Astrocyte (in vitro differentiated cells and primary cell): ENCODE results near the gene SUGCT. TPM values are rescaled to one million over a fixed set of nuclear protein-coding genes. Genes with fewer than 3 reads are reported as not detected.

Experiments used
- DNase-seq: peaks from one replicate; pipeline ENCODE4 v3.0.0-alpha.2; 2010; ENCODE audit warnings: low read depth
- FAIRE-seq: peaks from 2 replicates; lab custom pipeline; 2011; peaks lifted over from hg19 to GRCh38; lab: Jason Lieb, UNC
- H2AFZ ChIP-seq: 2 replicates; pipeline ENCODE4 v1.6.0; 2012; ENCODE audit warnings: low read depth, low read length, inconsistent platforms
- H3K27ac ChIP-seq: 2 replicates; pipeline ENCODE4 v1.5.1; 2011; ENCODE audit warnings: low read depth, low read length, inconsistent platforms
- H3K27me3 ChIP-seq: 2 replicates; pipeline ENCODE4 v1.6.0; 2011; ENCODE audit warnings: low read length, inconsistent platforms; ENCODE audit not compliant: insufficient read depth
- H3K36me3 ChIP-seq: 2 replicates; pipeline ENCODE4 v1.5.1; 2011; ENCODE audit warnings: low read length, inconsistent platforms; ENCODE audit not compliant: insufficient read depth
- H3K4me1 ChIP-seq: 2 replicates; pipeline ENCODE4 v1.5.1; 2011; ENCODE audit warnings: low read length, inconsistent platforms; ENCODE audit not compliant: insufficient read depth
- H3K4me2 ChIP-seq: 2 replicates; pipeline ENCODE4 v1.6.0; 2012; ENCODE audit warnings: low read length, inconsistent platforms
- H3K4me3 ChIP-seq: 2 replicates; pipeline ENCODE4 v1.5.1; 2011; ENCODE audit warnings: low read depth, mild to moderate bottlenecking, low read length, inconsistent platforms; ENCODE audit not compliant: insufficient read depth
- H3K79me2 ChIP-seq: 2 replicates; pipeline ENCODE4 v1.6.0; 2012; ENCODE audit warnings: mild to moderate bottlenecking, low read length, inconsistent platforms; ENCODE audit not compliant: insufficient read depth
- H3K9ac ChIP-seq: 2 replicates; pipeline ENCODE4 v1.6.0; 2012; ENCODE audit warnings: mild to moderate bottlenecking, low read length, inconsistent platforms
- H3K9me3 ChIP-seq: 2 replicates; pipeline ENCODE4 v1.5.1; 2012; ENCODE audit warnings: low read depth, mild to moderate bottlenecking, low read length, inconsistent platforms; ENCODE audit not compliant: insufficient read depth
- H4K20me1 ChIP-seq: 2 replicates; pipeline ENCODE4 v1.6.0; 2012; ENCODE audit warnings: low read length, inconsistent platforms; ENCODE audit not compliant: insufficient read depth
- H3K27ac Mint-ChIP-seq: one replicate; pipeline ENCODE4 v1.8.0; 2021; ENCODE audit warnings: mild to moderate bottlenecking, mixed read lengths; ENCODE audit not compliant: unreplicated experiment
- H3K27me3 Mint-ChIP-seq: one replicate; pipeline ENCODE4 v1.8.0; 2021; ENCODE audit warnings: low read depth, mixed read lengths; ENCODE audit not compliant: unreplicated experiment
- H3K36me3 Mint-ChIP-seq: one replicate; pipeline ENCODE4 v1.8.0; 2021; ENCODE audit warnings: low read depth, mixed read lengths; ENCODE audit not compliant: unreplicated experiment
- H3K4me1 Mint-ChIP-seq: one replicate; pipeline ENCODE4 v1.8.0; 2021; ENCODE audit warnings: low read depth, mixed read lengths; ENCODE audit not compliant: unreplicated experiment
- H3K4me3 Mint-ChIP-seq: one replicate; pipeline ENCODE4 v1.8.0; 2021; ENCODE audit warnings: mild to moderate bottlenecking, moderate library complexity, mixed read lengths; ENCODE audit not compliant: unreplicated experiment
- H3K9me3 Mint-ChIP-seq: one replicate; pipeline ENCODE4 v1.8.0; 2021; ENCODE audit warnings: mild to moderate bottlenecking, mixed read lengths; ENCODE audit not compliant: unreplicated experiment
- EZH2 ChIP-seq: IDR thresholded peaks from 2 replicates; pipeline ENCODE4 v1.6.1; 2012; ENCODE audit warnings: mild to moderate bottlenecking, low read length, inconsistent platforms; ENCODE audit not compliant: insufficient read depth
- total RNA-seq: library from RNA; stranded (reverse); gene quantifications from 2 replicates; pipeline ENCODE4 v1.2.1, GENCODE V29; 2021
- TF ChIP-seq, protein P1 (sequence below): IDR thresholded peaks from 2 replicates; pipeline ENCODE4 v1.5.1; 2011; ENCODE audit warnings: low read depth, mild to moderate bottlenecking, inconsistent platforms, low read length, moderate library complexity; ENCODE audit not compliant: insufficient read depth

SUGCT gene
- total RNA-seq, 1 donor from 2014 or later: 15.5 TPM

DNA sequence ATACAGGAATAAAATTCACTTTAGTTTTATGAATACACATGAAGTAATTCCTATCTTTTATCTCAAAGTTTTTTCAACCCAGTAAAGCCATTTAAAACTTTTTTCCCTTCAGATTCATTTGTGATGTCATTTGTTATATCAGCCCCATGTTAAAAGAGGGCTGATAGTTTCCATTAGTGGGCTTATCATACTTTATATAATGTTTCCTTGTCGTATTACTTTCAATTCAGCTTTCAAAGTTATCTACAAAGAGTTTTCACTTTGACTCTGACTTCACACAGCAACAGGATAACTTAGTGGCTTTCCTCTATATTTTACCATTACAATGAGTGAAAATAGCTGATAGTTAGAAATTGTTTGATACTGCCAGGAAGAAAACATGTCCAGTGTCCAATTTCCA lies 484.8 kb downstream of the SUGCT start:
- H3K9me3 Mint-ChIP-seq: no peaks in the 10 kb centered on the region

DNA sequence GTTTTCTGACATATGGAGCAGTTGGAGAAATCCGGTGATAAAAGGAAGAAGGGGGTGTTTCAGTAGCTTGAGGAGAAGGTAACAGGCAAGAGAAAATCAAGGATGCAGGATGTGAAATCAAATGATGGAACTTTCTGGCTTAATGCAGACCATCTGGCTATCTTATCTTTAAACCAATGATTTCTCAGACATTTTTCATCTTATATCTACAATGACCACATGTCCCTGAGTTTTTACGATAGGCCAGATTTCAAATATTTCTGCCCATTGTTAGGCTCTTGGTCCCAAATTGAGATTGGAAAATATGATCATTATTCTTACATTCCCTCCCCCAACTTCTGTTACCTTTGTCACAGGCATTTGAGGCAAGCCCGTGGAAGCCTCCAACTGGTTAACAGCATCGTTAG lies 486.8 kb downstream of the SUGCT start:
- Mint-ChIP-seq H3K9me3 (no peaks in the 10 kb centered on the region), H3K36me3 (no peaks in the 10 kb centered on the region), H3K4me3 (no peak overlapping the region), H3K27me3 (peaks cover 3% of the 10 kb centered on the region), H3K4me1 (peaks cover 8% of the 10 kb centered on the region), H3K27ac (no peak overlapping the region)
- H3K79me2 ChIP-seq: no peaks in the 10 kb centered on the region
- no peaks in the 10 kb centered on the region for H3K9me3 ChIP-seq
- no peak overlapping the region for H3K4me2 ChIP-seq
- DNase-seq (no peak), FAIRE-seq (no peak)
- no peaks in the 10 kb centered on the region for H3K27me3 ChIP-seq
- H3K9ac ChIP-seq: no peak overlapping the region
- H2AFZ ChIP-seq: no peak overlapping the region
- H3K4me3 ChIP-seq: no peak overlapping the region
- H4K20me1 ChIP-seq: no peaks in the 10 kb centered on the region
- TF ChIP-seq, protein P1, sequence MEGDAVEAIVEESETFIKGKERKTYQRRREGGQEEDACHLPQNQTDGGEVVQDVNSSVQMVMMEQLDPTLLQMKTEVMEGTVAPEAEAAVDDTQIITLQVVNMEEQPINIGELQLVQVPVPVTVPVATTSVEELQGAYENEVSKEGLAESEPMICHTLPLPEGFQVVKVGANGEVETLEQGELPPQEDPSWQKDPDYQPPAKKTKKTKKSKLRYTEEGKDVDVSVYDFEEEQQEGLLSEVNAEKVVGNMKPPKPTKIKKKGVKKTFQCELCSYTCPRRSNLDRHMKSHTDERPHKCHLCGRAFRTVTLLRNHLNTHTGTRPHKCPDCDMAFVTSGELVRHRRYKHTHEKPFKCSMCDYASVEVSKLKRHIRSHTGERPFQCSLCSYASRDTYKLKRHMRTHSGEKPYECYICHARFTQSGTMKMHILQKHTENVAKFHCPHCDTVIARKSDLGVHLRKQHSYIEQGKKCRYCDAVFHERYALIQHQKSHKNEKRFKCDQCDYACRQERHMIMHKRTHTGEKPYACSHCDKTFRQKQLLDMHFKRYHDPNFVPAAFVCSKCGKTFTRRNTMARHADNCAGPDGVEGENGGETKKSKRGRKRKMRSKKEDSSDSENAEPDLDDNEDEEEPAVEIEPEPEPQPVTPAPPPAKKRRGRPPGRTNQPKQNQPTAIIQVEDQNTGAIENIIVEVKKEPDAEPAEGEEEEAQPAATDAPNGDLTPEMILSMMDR: no peak
- TF ChIP-seq EZH2: no peak
- no peaks in the 10 kb centered on the region for H3K4me1 ChIP-seq
- H3K27ac ChIP-seq: no peak overlapping the region
- no peaks in the 10 kb centered on the region for H3K36me3 ChIP-seq

More for the DNA sequence above, 484.8 kb downstream of the SUGCT start:
- Histone ChIP-seq H2AFZ (no peak overlapping the region), H3K27ac (no peak overlapping the region), H3K4me3 (no peak overlapping the region), H3K9ac (no peak overlapping the region), H3K4me2 (no peak overlapping the region), H3K36me3 (no peaks in the 10 kb centered on the region), H3K79me2 (no peaks in the 10 kb centered on the region), H3K27me3 (no peaks in the 10 kb centered on the region), H3K9me3 (no peaks in the 10 kb centered on the region), H3K4me1 (no peaks in the 10 kb centered on the region), H4K20me1 (no peaks in the 10 kb centered on the region)
- Mint-ChIP-seq H3K4me1 (peaks cover under 1% of the 10 kb centered on the region), H3K36me3 (no peaks in the 10 kb centered on the region), H3K4me3 (no peak overlapping the region), H3K27ac (no peak overlapping the region), H3K27me3 (peaks cover 3% of the 10 kb centered on the region)
- TF ChIP-seq, protein P1: no peak
- TF ChIP-seq EZH2: no peak
- no peak for FAIRE-seq
- no peak for DNase-seq

DNA sequence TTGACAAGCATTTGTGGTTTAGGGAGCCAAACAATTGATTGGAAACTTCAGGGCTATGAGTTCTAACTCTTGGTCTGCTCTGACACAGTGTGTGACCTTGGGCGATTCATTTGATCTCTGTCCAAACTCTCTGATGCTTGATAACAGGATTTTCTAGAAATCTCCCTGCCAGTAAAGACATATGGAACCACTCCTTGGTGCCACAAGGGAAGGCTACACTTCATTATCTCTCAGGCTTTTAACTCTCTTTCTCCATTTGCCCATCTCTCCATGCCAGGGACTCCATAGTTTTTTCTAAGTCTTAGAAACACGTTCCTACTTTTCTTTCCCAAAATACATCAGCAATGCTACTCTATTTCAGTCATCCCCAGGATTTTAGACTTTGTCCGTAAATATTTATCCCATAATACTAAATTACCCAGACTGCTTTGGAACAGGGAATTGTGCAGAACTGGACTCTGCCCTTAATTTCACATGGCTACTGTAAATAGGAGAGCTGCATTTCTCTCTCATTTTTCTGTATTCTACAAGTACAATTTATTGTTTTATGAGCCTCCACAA lies 488.2 kb downstream of the SUGCT start:
- Mint-ChIP-seq H3K27ac (no peak overlapping the region), H3K36me3 (peaks cover 1% of the 10 kb centered on the region), H3K27me3 (peaks cover 3% of the 10 kb centered on the region), H3K4me3 (no peak overlapping the region), H3K9me3 (peaks cover 3% of the 10 kb centered on the region), H3K4me1 (peaks cover 8% of the 10 kb centered on the region)
- Histone ChIP-seq H3K4me1 (no peaks in the 10 kb centered on the region), H4K20me1 (no peaks in the 10 kb centered on the region), H3K79me2 (no peaks in the 10 kb centered on the region), H3K27ac (no peak overlapping the region), H3K27me3 (no peaks in the 10 kb centered on the region), H3K9ac (no peak overlapping the region), H3K4me3 (no peak overlapping the region), H2AFZ (no peak overlapping the region), H3K9me3 (no peaks in the 10 kb centered on the region), H3K4me2 (no peak overlapping the region), H3K36me3 (no peaks in the 10 kb centered on the region)
- TF ChIP-seq, protein P1: no peak
- TF ChIP-seq EZH2: no peak
- FAIRE-seq: no peak
- no peak for DNase-seq
